SK-N-SH treated with all-trans-retinoic acid at 6 μM for 48 hours (cell line): Measurements from ENCODE around the gene PXT1.

Experiments
- ATAC-seq: fragments of 200-7000 bp; cut with Tn5 transposase; 3 replicates; pipeline ENCODE4 v1.9.1; 2020; ENCODE audit warnings: mild to moderate bottlenecking, moderate library complexity
- ARNTL ChIP-seq: fragments of 450-650 bp; formaldehyde crosslinking; IDR thresholded peaks from 2 replicates; pipeline ENCODE4 v1.5.0; 2020; ENCODE audit warnings: low read depth, mild to moderate bottlenecking, moderate library complexity, borderline replicate concordance
- BACH2 ChIP-seq: fragments of 250-450 bp; sonication (Bioruptor Pico); IDR thresholded peaks from 2 replicates; pipeline ENCODE4 v1.9.0; 2021; ENCODE audit warnings: mild to moderate bottlenecking, borderline replicate concordance
- CREB5 ChIP-seq: fragments of 250-450 bp; sonication (Bioruptor Pico); IDR thresholded peaks from 2 replicates; pipeline ENCODE4 v1.5.1; 2020; ENCODE audit warnings: low read depth, mild to moderate bottlenecking, moderate library complexity
- CSDC2 ChIP-seq: fragments of 250-450 bp; sonication (Bioruptor Pico); IDR thresholded peaks from 2 replicates; pipeline ENCODE4 v1.5.0; 2020; ENCODE audit warnings: mild to moderate bottlenecking, moderate library complexity
- CSRNP3 ChIP-seq: fragments of 250-450 bp; sonication (Bioruptor Pico); IDR thresholded peaks from 2 replicates; pipeline ENCODE4 v1.5.1; 2021; ENCODE audit warnings: mild to moderate bottlenecking, moderate library complexity
- ESRRG ChIP-seq: fragments of 250-450 bp; sonication (Bioruptor Pico); IDR thresholded peaks from 2 replicates; pipeline ENCODE4 v1.6.1; 2021; ENCODE audit warnings: mild to moderate bottlenecking
- GLIS3 ChIP-seq: fragments of 250-450 bp; sonication (Bioruptor Pico); IDR thresholded peaks from 2 replicates; pipeline ENCODE4 v1.5.0; 2020; ENCODE audit warnings: mild to moderate bottlenecking, moderate library complexity
- ISL1 ChIP-seq: fragments of 250-450 bp; sonication (Bioruptor Pico); IDR thresholded peaks from 2 replicates; pipeline ENCODE4 v2.1.2; 2022; ENCODE audit warnings: mild to moderate bottlenecking, moderate library complexity
- OSR1 ChIP-seq: fragments of 250-450 bp; sonication (Bioruptor Pico); IDR thresholded peaks from 2 replicates; pipeline ENCODE4 v1.8.0; 2022; ENCODE audit warnings: moderate library complexity, mild to moderate bottlenecking, inconsistent platforms
- POU6F1 ChIP-seq: fragments of 250-450 bp; sonication (Bioruptor Pico); IDR thresholded peaks from 2 replicates; pipeline ENCODE4 v1.8.0; 2021; ENCODE audit warnings: low read depth, mild to moderate bottlenecking, moderate library complexity, borderline replicate concordance
- PPARA ChIP-seq: fragments of 250-450 bp; sonication (Bioruptor Pico); IDR thresholded peaks from 2 replicates; pipeline ENCODE4 v1.5.0; 2020; ENCODE audit warnings: mild to moderate bottlenecking, borderline replicate concordance
- RARB ChIP-seq: fragments of 250-450 bp; sonication (Bioruptor Pico); IDR thresholded peaks from 2 replicates; pipeline ENCODE4 v1.8.0; 2021; ENCODE audit warnings: mild to moderate bottlenecking, moderate library complexity
- SNAI2 ChIP-seq: fragments of 250-450 bp; sonication (Bioruptor Pico); IDR thresholded peaks from 2 replicates; pipeline ENCODE4 v1.5.0; 2020; ENCODE audit warnings: mild to moderate bottlenecking, moderate library complexity
- TCF4 ChIP-seq: fragments of 250-450 bp; sonication (Bioruptor Pico); IDR thresholded peaks from 2 replicates; pipeline ENCODE4 v1.8.0; 2021; ENCODE audit warnings: mild to moderate bottlenecking, moderate library complexity, borderline replicate concordance
- TOX ChIP-seq: fragments of 250-450 bp; sonication (Bioruptor Pico); IDR thresholded peaks from 2 replicates; pipeline ENCODE4 v1.8.0; 2021; ENCODE audit warnings: mild to moderate bottlenecking, moderate library complexity, borderline replicate concordance
- TSHZ2 ChIP-seq: fragments of 250-450 bp; sonication (Bioruptor Pico); IDR thresholded peaks from 2 replicates; pipeline ENCODE4 v1.5.0; 2020; ENCODE audit warnings: mild to moderate bottlenecking, moderate library complexity
- ZC3H10 ChIP-seq: fragments of 250-450 bp; sonication (Bioruptor Pico); IDR thresholded peaks from 2 replicates; pipeline ENCODE4 v1.5.1; 2021; ENCODE audit warnings: mild to moderate bottlenecking, moderate library complexity
- ZFP3 ChIP-seq: fragments of 250-450 bp; sonication (Bioruptor Pico); IDR thresholded peaks from 2 replicates; pipeline ENCODE4 v1.5.0; 2020; ENCODE audit warnings: mild to moderate bottlenecking, moderate library complexity
- ZFP30 ChIP-seq: fragments of 450-650 bp; formaldehyde crosslinking; IDR thresholded peaks from 2 replicates; pipeline ENCODE4 v1.5.0; 2022; ENCODE audit warnings: mild to moderate bottlenecking, moderate library complexity
- ZNF565 ChIP-seq: fragments of 450-650 bp; formaldehyde crosslinking; conservative IDR thresholded peaks from 2 replicates; pipeline ENCODE4 v1.5.0; 2020; ENCODE audit warnings: low read depth, mild to moderate bottlenecking, moderate library complexity
- ZNF70 ChIP-seq: fragments of 450-650 bp; formaldehyde crosslinking; IDR thresholded peaks from 2 replicates; pipeline ENCODE4 v1.5.0; 2020; ENCODE audit warnings: mild to moderate bottlenecking, moderate library complexity
- ZNF8 ChIP-seq: fragments of 450-650 bp; formaldehyde crosslinking; IDR thresholded peaks from 2 replicates; pipeline ENCODE4 v1.5.0; 2020; ENCODE audit warnings: mild to moderate bottlenecking, moderate library complexity

The PXT1 gene

GRCh38 chr6:36375644-36376155, 67.0 kb downstream of the PXT1 start:
- TF ChIP-seq ISL1 (CRISPR knock-in tag) = no peak
- no peak for TF ChIP-seq ZNF8 (CRISPR knock-in tag)
- TF ChIP-seq ZNF70 (CRISPR knock-in tag) = no peak
- no peak for TF ChIP-seq ESRRG (CRISPR knock-in tag)
- no peak for TF ChIP-seq CREB5 (CRISPR knock-in tag)
- TF ChIP-seq ZFP3 (CRISPR knock-in tag) = no peak
- TF ChIP-seq ARNTL (CRISPR knock-in tag) = no peak
- no peak for TF ChIP-seq ZC3H10 (CRISPR knock-in tag)
- no peak for TF ChIP-seq ZFP30 (CRISPR knock-in tag)
- no peak for TF ChIP-seq ZNF565 (CRISPR knock-in tag)
- TF ChIP-seq CSDC2 = no peak
- TF ChIP-seq POU6F1 = no peak
- TF ChIP-seq OSR1 (CRISPR knock-in tag) = no peak
- TF ChIP-seq TOX (CRISPR knock-in tag) = no peak
- TF ChIP-seq BACH2 (CRISPR knock-in tag) = no peak
- no peak for TF ChIP-seq SNAI2 (CRISPR knock-in tag)
- no peak for TF ChIP-seq TCF4 (CRISPR knock-in tag)
- no peak for TF ChIP-seq TSHZ2
- TF ChIP-seq PPARA (CRISPR knock-in tag) = no peak
- TF ChIP-seq, all 23 proteins: peak for 0
- ATAC-seq = no peak

- TF ChIP-seq ISL1 (CRISPR knock-in tag) (no peak), POU6F1 (no peak), ESRRG (CRISPR knock-in tag) (no peak), ZNF70 (CRISPR knock-in tag) (no peak), RARB (no peak), GLIS3 (no peak), CSRNP3 (no peak), ZNF565 (CRISPR knock-in tag) (no peak), TCF4 (CRISPR knock-in tag) (no peak), ARNTL (CRISPR knock-in tag) (no peak), CSDC2 (no peak)
- TF ChIP-seq, all 23 proteins: peak for 0
- no peak for ATAC-seq
Observed at GRCh38 chr6:36374972-36375371, 67.7 kb downstream of the PXT1 start.

GRCh38 chr6:36374194-36374593, 68.5 kb downstream of the PXT1 start:
- no peak for ATAC-seq
- no peak for TF ChIP-seq ZNF70 (CRISPR knock-in tag)
- TF ChIP-seq POU6F1 = no peak
- TF ChIP-seq CSRNP3 = no peak
- no peak for TF ChIP-seq OSR1 (CRISPR knock-in tag)
- no peak for TF ChIP-seq PPARA (CRISPR knock-in tag)
- TF ChIP-seq TOX (CRISPR knock-in tag) = no peak
- TF ChIP-seq ZC3H10 (CRISPR knock-in tag) = no peak
- no peak for TF ChIP-seq CSDC2
- no peak for TF ChIP-seq ISL1 (CRISPR knock-in tag)
- TF ChIP-seq BACH2 (CRISPR knock-in tag) = no peak
- TF ChIP-seq ZNF565 (CRISPR knock-in tag) = no peak
- TF ChIP-seq TCF4 (CRISPR knock-in tag) = no peak
- no peak for TF ChIP-seq CREB5 (CRISPR knock-in tag)
- TF ChIP-seq ESRRG (CRISPR knock-in tag) = no peak
- TF ChIP-seq GLIS3 = no peak
